Prostate gland (tissue), 2 donors: ENCODE measurements around the gene TBKBP1. TPM values are rescaled to one million over a fixed set of nuclear protein-coding genes. Genes with fewer than 3 reads are reported as not detected.

Experiments
- DNase-seq: peaks from one replicate; pipeline ENCODE4 v3.0.0-alpha.2; 2019; ENCODE audit warnings: low spot score
- H3K27ac ChIP-seq, 2 donors: fragments of 200-600 bp; sonication (generic); 2 replicates each; pipeline ENCODE4 v1.5.1; 2017 to 2019
- H3K27me3 ChIP-seq: fragments of 200-600 bp; sonication (generic); replicated peaks from 2 replicates; pipeline ENCODE4 v1.5.1; 2019; ENCODE audit not compliant: insufficient read depth
- H3K36me3 ChIP-seq, 2 donors: fragments of 200-600 bp; sonication (generic); 1 replicate in 1 of 2; 2 replicates in 1 of 2; pipeline versions ENCODE4 v1.5.1 to v1.8.1; 2017 to 2019
- H3K4me1 ChIP-seq: fragments of 200-600 bp; sonication (generic); replicated peaks from 2 replicates; pipeline ENCODE4 v1.5.1; 2019
- H3K4me3 ChIP-seq, 2 donors: fragments of 200-600 bp; sonication (generic); 2 replicates each; pipeline ENCODE4 v1.5.1; 2017 to 2019
- H3K9me3 ChIP-seq: fragments of 200-600 bp; sonication (generic); 2 replicates; pipeline ENCODE4 v1.5.1; 2017
- CTCF ChIP-seq, 4 experiments: fragments of 200-600 bp in 2 of 4; fragments of 450-650 bp in 2 of 4; sonication (generic) in 2 of 4; IDR thresholded peaks; 1 replicate in 3 of 4; 2 replicates in 1 of 4; pipeline ENCODE4 v1.5.1; 2016 to 2019; ENCODE audit warnings: antibody characterized with exemption in 4 of 4, mild to moderate bottlenecking in 2 of 4, moderate library complexity in 2 of 4
- POLR2A ChIP-seq: fragments of 450-650 bp; IDR thresholded peaks from one replicate; pipeline ENCODE4 v1.6.1; 2016; ENCODE audit warnings: antibody characterized with exemption, mild to moderate bottlenecking
- POLR2AphosphoS5 ChIP-seq: sonication (generic); formaldehyde crosslinking; IDR thresholded peaks from one replicate; pipeline ENCODE4 v1.6.1; 2017; ENCODE audit warnings: antibody characterized with exemption
- WGBS: methylation state at CpG from one replicate; pipeline ENCODE4 v1.1.5; 2018; 5-methylcytosine and 5-hydroxymethylcytosine counted together
- intact Hi-C: fragments of 100-400 bp; cut with DNase I; formaldehyde crosslinking; loops from one replicate; pipeline ENCODE4 v1.14.2; 2022
- total RNA-seq, 2 donors: library from RNA; depleted of rRNA; stranded (reverse); fragments of >200 nt; gene quantifications; one replicate each; pipeline ENCODE4 v1.1.0, GENCODE V29; 2016

TBKBP1 gene
- total RNA-seq, 2 donors from 2014 or later = 9.5 to 15.3 TPM

- peaks cover 9 to 17% of the 10 kb centered on the region in 2 donors for H3K36me3 ChIP-seq
- H3K27me3 ChIP-seq = no peaks in the 10 kb centered on the region
- H3K4me1 ChIP-seq = no peaks in the 10 kb centered on the region
- intact Hi-C loops = no loop called here
- WGBS = 53% methylated on average over 6 of the region's 6 CpGs
- TF ChIP-seq POLR2AphosphoS5 (no peak), POLR2A (no peak), CTCF (IDR thresholded peaks at IDR 0.05) (no peak)
- DNase-seq = no peak
- H3K4me3 ChIP-seq = no peak overlapping the region
- no peaks in the 10 kb centered on the region for H3K9me3 ChIP-seq
- no peak overlapping the region for H3K27ac ChIP-seq
These were observed 39.0 kb upstream of the TBKBP1 start for GRCh38 chr17:47654991-47655390.

DNA sequence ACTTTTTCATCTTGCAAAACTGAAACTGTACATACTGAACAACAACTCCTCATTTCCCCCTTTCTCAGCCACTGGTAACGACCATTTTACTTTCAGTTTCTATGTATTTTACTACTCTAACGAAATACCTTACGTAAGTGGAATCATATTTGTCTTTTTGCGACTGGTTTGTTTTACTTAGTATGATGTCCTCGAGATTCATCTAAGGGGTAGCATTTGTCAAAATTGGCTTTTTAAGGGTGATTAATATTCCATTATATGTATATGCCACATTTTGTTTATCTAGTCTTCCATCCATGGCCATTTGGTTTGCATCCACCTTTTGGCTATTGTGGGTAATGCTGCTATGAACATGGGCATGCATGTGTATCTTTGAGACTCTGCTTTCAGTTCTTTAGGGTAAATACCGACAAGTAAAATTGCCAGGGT lies 33.9 kb upstream of the TBKBP1 start:
- WGBS = 74% methylated on average over 6 of the region's 6 CpGs
- intact Hi-C loops = loop anchor here (5.0 kb wide), 1 partner anchor 132 kb away; no protein-coding TSS in a partner anchor
- Histone ChIP-seq H3K4me3 (no peak overlapping the region), H3K27ac (no peak overlapping the region), H3K27me3 (no peaks in the 10 kb centered on the region), H3K36me3 (peaks cover 7 to 35% of the 10 kb centered on the region in 2 donors), H3K4me1 (no peaks in the 10 kb centered on the region), H3K9me3 (no peaks in the 10 kb centered on the region)
- TF ChIP-seq POLR2A (no peak), POLR2AphosphoS5 (no peak), CTCF (IDR thresholded peaks at IDR 0.05) (no peak)
- DNase-seq = no peak

- WGBS = 38% methylated on average over 6 of the region's 6 CpGs
- peak; percentile 51 for DNase-seq
- H3K36me3 ChIP-seq = peaks cover 3 to 18% of the 10 kb centered on the region in 2 donors
These were observed 29.9 kb upstream of the TBKBP1 start for GRCh38 chr17:47663912-47664623.

DNA sequence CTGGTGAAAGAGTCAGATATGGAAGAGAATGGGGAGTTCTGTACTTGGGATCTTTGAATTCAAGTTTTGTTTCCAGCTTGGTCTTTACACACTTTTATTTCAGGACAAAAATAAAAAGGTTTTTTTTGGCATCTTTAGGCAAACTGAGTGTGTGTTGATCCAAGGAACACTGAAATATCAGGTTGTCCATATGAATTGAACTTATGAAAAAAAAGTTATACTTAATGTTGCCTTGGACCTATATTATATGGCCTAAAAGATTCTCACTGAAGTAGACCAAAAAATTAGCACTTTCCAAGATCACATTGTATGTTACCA lies 29.4 kb upstream of the TBKBP1 start:
- Histone ChIP-seq H3K27ac (no peak overlapping the region), H3K9me3 (no peaks in the 10 kb centered on the region), H3K27me3 (no peaks in the 10 kb centered on the region), H3K4me1 (no peaks in the 10 kb centered on the region), H3K4me3 (no peak overlapping the region), H3K36me3 (peaks cover 8 to 18% of the 10 kb centered on the region in 2 donors)
- no peak for TF ChIP-seq POLR2A
- TF ChIP-seq CTCF (IDR thresholded peaks at IDR 0.05) = no peak
- TF ChIP-seq POLR2AphosphoS5 = no peak
- DNase-seq = no peak
- intact Hi-C loops = loop anchor here (5.0 kb wide), 1 partner anchor 128 kb away; no protein-coding TSS in a partner anchor

More at GRCh38 chr17:47663912-47664623, 29.9 kb upstream of the TBKBP1 start:
- Histone ChIP-seq H3K27me3 (no peaks in the 10 kb centered on the region), H3K4me1 (no peaks in the 10 kb centered on the region), H3K4me3 (no peak overlapping the region), H3K27ac (no peak overlapping the region), H3K9me3 (no peaks in the 10 kb centered on the region)
- intact Hi-C loops = loop anchor here (5.0 kb wide), 1 partner anchor 128 kb away; no protein-coding TSS in a partner anchor
- TF ChIP-seq CTCF (IDR thresholded peaks at IDR 0.05) (peak; percentile 38 to 71 (median 63)), POLR2AphosphoS5 (peak; percentile 21), POLR2A (no peak)

DNA sequence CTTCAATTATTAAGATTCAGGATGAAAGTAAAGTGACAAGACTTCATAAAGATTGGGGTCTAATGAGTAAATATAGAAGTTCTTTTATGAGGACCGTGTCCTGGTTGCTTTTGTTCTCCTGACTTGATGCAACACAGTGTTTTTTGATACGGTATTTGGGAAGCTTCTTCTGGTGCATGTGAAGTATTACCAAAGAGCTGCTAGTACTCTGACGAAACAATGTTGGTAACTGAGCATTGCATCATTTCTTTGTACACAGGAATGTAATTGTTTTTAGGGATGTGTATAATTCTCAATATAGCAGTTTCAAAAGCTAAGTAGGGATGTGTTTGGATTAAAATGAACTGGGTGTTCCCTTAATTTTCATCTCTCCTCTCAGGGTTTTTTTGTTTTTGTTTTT lies 28.3 kb upstream of the TBKBP1 start:
- Histone ChIP-seq H3K4me1 (no peaks in the 10 kb centered on the region), H3K9me3 (no peaks in the 10 kb centered on the region), H3K4me3 (no peak overlapping the region), H3K27ac (no peak overlapping the region), H3K27me3 (no peaks in the 10 kb centered on the region), H3K36me3 (peaks cover 10 to 18% of the 10 kb centered on the region in 2 donors)
- intact Hi-C loops = no loop called here
- TF ChIP-seq POLR2AphosphoS5 (no peak), POLR2A (no peak), CTCF (IDR thresholded peaks at IDR 0.05) (no peak)
- no peak for DNase-seq
- WGBS = 68% methylated on average over 3 of the region's 3 CpGs
